ENCODE data around the gene KRTAP10-1.
"Not testable (repeated sequence)": the region's sequence is repeated elsewhere in the genome, so short reads cannot be mapped to it uniquely, and the experiment has no call there.

KRTAP10-1 gene

GRCh38 chr21:44574457-44575306 is 34.7 kb upstream of the KRTAP10-1 start:
- no peak for TF ChIP-seq CTCF (IDR thresholded peaks at IDR 0.05; ENCODE audit: insufficient read depth, low read depth, low read length, missing control alignments)
- no peak overlapping the region for H3K4me3 ChIP-seq (ENCODE audit: low read depth, low read length)
- no peak for DNase-seq (ENCODE audit: low read depth)

GRCh38 chr21:44573630-44574456 is 33.8 kb upstream of the KRTAP10-1 start, which contains the start of gene KRTAP10-4:
KRTAP10-4 (plus strand) TSS chr21:44573729; CDS start chr21:44573759, 30 bp downstream.
- not testable (repeated sequence) for DNase-seq (ENCODE audit: low read depth); H3K4me3 ChIP-seq (ENCODE audit: low read depth, low read length)

- H3K4me3 ChIP-seq (ENCODE audit: low read depth, low read length) = no peak overlapping the region
- no peak for DNase-seq (ENCODE audit: low read depth)
- no peak for TF ChIP-seq CTCF (IDR thresholded peaks at IDR 0.05; ENCODE audit: insufficient read depth, low read depth, low read length, missing control alignments)
These were observed 33.1 kb upstream of the KRTAP10-1 start for GRCh38 chr21:44572959-44573583.

GRCh38 chr21:44571844-44572782 is 32.1 kb upstream of the KRTAP10-1 start:
- H3K4me3 ChIP-seq (ENCODE audit: low read depth, low read length) = no peak overlapping the region
- TF ChIP-seq CTCF (IDR thresholded peaks at IDR 0.05; ENCODE audit: insufficient read depth, low read depth, low read length, missing control alignments) = no peak
- DNase-seq (ENCODE audit: low read depth) = no peak

GRCh38 chr21:44571296-44571695 is 31.3 kb upstream of the KRTAP10-1 start:
- DNase-seq (ENCODE audit: low read depth) = no peak
- no peak for TF ChIP-seq CTCF (IDR thresholded peaks at IDR 0.05; ENCODE audit: insufficient read depth, low read depth, low read length, missing control alignments)
- H3K4me3 ChIP-seq (ENCODE audit: low read depth, low read length) = no peak overlapping the region

GRCh38 chr21:44569861-44570517 is 30.0 kb upstream of the KRTAP10-1 start:
- no peak overlapping the region for H3K4me3 ChIP-seq (ENCODE audit: low read depth, low read length)
- DNase-seq (ENCODE audit: low read depth) = no peak
- no peak for TF ChIP-seq CTCF (IDR thresholded peaks at IDR 0.05; ENCODE audit: insufficient read depth, low read depth, low read length, missing control alignments)

Data from GM12865 (cell line).